Activated B cell treated with CpG ODN at 0.5 μM for 24 hours (primary cell): ENCODE data around the gene GANAB. TPM values are rescaled to one million over a fixed set of nuclear protein-coding genes. Genes with fewer than 3 reads are reported as not detected.

Source experiments
- ATAC-seq: fragments of 200-7000 bp; cut with Tn5 transposase; one replicate; pipeline ENCODE4 v1.10.0; 2021; ENCODE audit warnings: low read depth, mild to moderate bottlenecking, moderate library complexity
- CTCF ChIA-PET: fragments of 350-600 bp; sonication (Branson Sonifier 250); formaldehyde crosslinking; loops from one replicate; lab custom pipeline; 2021; ENCODE audit warnings: antibody characterized with exemption; lab: Charles Lee
- POLR2A ChIA-PET: fragments of 350-600 bp; sonication (Branson Sonifier 250); formaldehyde crosslinking; loops from one replicate; lab custom pipeline; 2021; ENCODE audit warnings: antibody characterized with exemption; lab: Charles Lee
- DNase-seq: peaks from one replicate; pipeline ENCODE4 v3.0.0; 2022
- H3K27ac Mint-ChIP-seq: one replicate; pipeline ENCODE4 v1.8.0; 2020; ENCODE audit warnings: mixed read lengths
- H3K27me3 Mint-ChIP-seq: one replicate; pipeline ENCODE4 v1.8.0; 2021; ENCODE audit warnings: mixed read lengths
- H3K36me3 Mint-ChIP-seq: one replicate; pipeline ENCODE4 v1.8.0; 2021; ENCODE audit warnings: low read depth, mixed read lengths
- H3K4me1 Mint-ChIP-seq: one replicate; pipeline ENCODE4 v1.8.0; 2021; ENCODE audit warnings: mixed read lengths
- H3K4me3 Mint-ChIP-seq: one replicate; pipeline ENCODE4 v1.8.0; 2020; ENCODE audit warnings: mild to moderate bottlenecking, mixed read lengths
- H3K9me3 Mint-ChIP-seq: one replicate; pipeline ENCODE4 v1.8.0; 2020; ENCODE audit warnings: mixed read lengths
- CTCF ChIP-seq: fragments of 200-600 bp; IDR thresholded peaks from one replicate; pipeline ENCODE4 v1.8.0; 2022; ENCODE audit warnings: antibody characterized with exemption, mild to moderate bottlenecking
- intact Hi-C: fragments of 100-400 bp; cut with micrococcal nuclease; formaldehyde crosslinking; loops from one replicate; pipeline ENCODE4 v1.15.1; 2024
- total RNA-seq: library from RNA; stranded (reverse); gene quantifications from 2 replicates; pipeline ENCODE4 v1.2.3, GENCODE V29; 2022

The GANAB gene
- total RNA-seq, 1 donor from 2014 or later, result 187 TPM

- intact Hi-C loops, result loop anchor here (1.0 kb wide), 1 partner anchor 280 kb away; the partner anchor contains the start of gene SLC3A2
- no peak for ATAC-seq
- no peak for DNase-seq
- Mint-ChIP-seq H3K9me3 (peaks cover 2% of the 10 kb centered on the region), H3K36me3 (peaks cover 72% of the 10 kb centered on the region), H3K4me1 (peaks cover 45% of the 10 kb centered on the region), H3K27me3 (no peaks in the 10 kb centered on the region), H3K27ac (peak overlapping the region; percentile 97), H3K4me3 (peak overlapping the region; percentile 92)
- TF ChIP-seq CTCF, result no peak
- POLR2A ChIA-PET, result interaction anchor here (0.6 to 8.2 kb wide), 24 partner anchors 8 to 255 kb away, joined by 3 to 246 read pairs (median 10); partner anchors contain the start of genes B3GAT3, BSCL2, C11orf98 and CSKMT
- CTCF ChIA-PET, result interaction anchor here (0.7 to 2.4 kb wide), 3 partner anchors 8 to 263 kb away, joined by 3 to 13 read pairs (median 3); partner anchors contain the start of gene TUT1
These were observed 45.9 kb downstream of the GANAB start for GRCh38 chr11:62600367-62601121.

GRCh38 chr11:62599901-62600300 lies 46.5 kb downstream of the GANAB start:
- no peak for TF ChIP-seq CTCF
- DNase-seq (no peak), ATAC-seq (no peak)
- no peaks in the 10 kb centered on the region for H3K27me3 Mint-ChIP-seq
- ChIA-PET CTCF (interaction anchor here (2.4 kb wide), 1 partner anchor 8 kb away, joined by 13 read pairs; the partner anchor contains the start of gene TUT1), POLR2A (interaction anchor here (0.7 to 8.2 kb wide), 19 partner anchors 8 to 241 kb away, joined by 3 to 246 read pairs (median 9); partner anchors contain the start of genes B3GAT3, C11orf98, CSKMT and EEF1G)
- H3K4me3 Mint-ChIP-seq, result peak overlapping the region; percentile 92
- H3K9me3 Mint-ChIP-seq, result peaks cover 2% of the 10 kb centered on the region
- peak overlapping the region; percentile 97 for H3K27ac Mint-ChIP-seq
- intact Hi-C loops, result loop anchor here (1.0 kb wide), 1 partner anchor 9 kb away; the partner anchor contains the start of gene TUT1
- peaks cover 74% of the 10 kb centered on the region for H3K36me3 Mint-ChIP-seq
- peaks cover 45% of the 10 kb centered on the region for H3K4me1 Mint-ChIP-seq

- POLR2A ChIA-PET, result interaction anchor here (0.7 to 8.2 kb wide), 20 partner anchors 7 to 1216 kb away, joined by 3 to 246 read pairs (median 7); partner anchors contain the start of genes B3GAT3, C11orf98, CSKMT and EEF1G
- CTCF ChIA-PET, result interaction anchor here (0.8 kb wide), 1 partner anchor 155 kb away, joined by 3 read pairs; no protein-coding TSS in a partner anchor
- Mint-ChIP-seq H3K9me3 (peaks cover 2% of the 10 kb centered on the region), H3K27ac (peak overlapping the region; percentile 97), H3K4me3 (peak overlapping the region; percentile 92), H3K27me3 (no peaks in the 10 kb centered on the region), H3K36me3 (peaks cover 80% of the 10 kb centered on the region), H3K4me1 (peaks cover 48% of the 10 kb centered on the region)
- intact Hi-C loops, result loop anchor here (1.0 kb wide), 1 partner anchor 8 kb away; the partner anchor contains the start of gene TUT1
- DNase-seq (peak; percentile 70), ATAC-seq (peak; percentile 58)
- TF ChIP-seq CTCF, result no peak
These were observed 47.2 kb downstream of the GANAB start for GRCh38 chr11:62599069-62599696.

- no peak overlapping the region for H3K27ac Mint-ChIP-seq
- peaks cover 2% of the 10 kb centered on the region for H3K9me3 Mint-ChIP-seq
- H3K4me3 Mint-ChIP-seq, result no peak overlapping the region
- H3K4me1 Mint-ChIP-seq, result peaks cover 69% of the 10 kb centered on the region
- ATAC-seq (no peak), DNase-seq (no peak)
- no peak for TF ChIP-seq CTCF
- H3K27me3 Mint-ChIP-seq, result no peaks in the 10 kb centered on the region
- CTCF ChIA-PET, result interaction anchor here (0.6 kb wide), 1 partner anchor 210 kb away, joined by 3 read pairs; the partner anchor contains the start of gene NXF1
- intact Hi-C loops, result no loop called here
- POLR2A ChIA-PET, result interaction anchor here (0.5 to 1.9 kb wide), 7 partner anchors 21 to 134 kb away, joined by 3 to 7 read pairs (median 4); partner anchors contain the start of genes B3GAT3, C11orf98, CSKMT and EEF1G
- H3K36me3 Mint-ChIP-seq, result peaks cover 86% of the 10 kb centered on the region
These were observed 51.3 kb downstream of the GANAB start for GRCh38 chr11:62595124-62595523.
